Cardiac muscle cell (in vitro differentiated cells and primary cell): Measurements from ENCODE around the gene GNRH2. TPM values are rescaled to one million over a fixed set of nuclear protein-coding genes. Genes with fewer than 3 reads are reported as not detected.
"Not testable (repeated sequence)": the region's sequence is repeated elsewhere in the genome, so short reads cannot be mapped to it uniquely, and the experiment has no call there.

ENCODE experiments used
- DNase-seq, 2 donors: peaks; one replicate each; pipeline versions ENCODE4 v3.0.0 to v3.0.0-alpha.2; 2010 to 2017; ENCODE audit warnings: low read depth in 1 of 2, low spot score in 1 of 2
- H3K27ac ChIP-seq: fragments of 200-600 bp; sonication (generic); 2 replicates; pipeline ENCODE4 v1.5.1; 2016
- H3K27me3 ChIP-seq: fragments of 200-600 bp; sonication (generic); 2 replicates; pipeline ENCODE4 v1.6.0; 2016; ENCODE audit warnings: control low read depth
- H3K36me3 ChIP-seq: fragments of 200-600 bp; sonication (generic); 2 replicates; pipeline ENCODE4 v1.5.1; 2016; ENCODE audit warnings: control low read depth
- H3K4me1 ChIP-seq: fragments of 200-600 bp; sonication (generic); 2 replicates; pipeline ENCODE4 v1.8.1; 2017; ENCODE audit warnings: low read depth, mild to moderate bottlenecking, mixed run types
- H3K4me3 ChIP-seq: fragments of 200-600 bp; sonication (generic); 2 replicates; pipeline ENCODE4 v1.5.1; 2016; ENCODE audit warnings: mild to moderate bottlenecking
- H3K9me3 ChIP-seq: fragments of 200-600 bp; sonication (generic); 2 replicates; pipeline ENCODE4 v1.5.1; 2017; ENCODE audit warnings: low read depth, mild to moderate bottlenecking, control low read depth
- CTCF ChIP-seq: IDR thresholded peaks from 2 replicates; pipeline ENCODE4 v1.5.1; 2012; ENCODE audit warnings: low read depth, mild to moderate bottlenecking, low read length
- polyA plus RNA-seq: library from polyadenylated mRNA; unstranded; fragments of >200 nt; fragmentation: Nextera tagmentation; extraction: Ambion mirVana; gene quantifications from 2 replicates; pipeline ENCODE4 v1.2.1, GENCODE V29; 2016
- total RNA-seq: library from RNA; depleted of rRNA; stranded (reverse); fragments of >200 nt; gene quantifications from 2 replicates; pipeline ENCODE4 v1.2.3, GENCODE V29; 2016

The GNRH2 gene
- total and polyA plus RNA-seq, 2 experiments from 2014 or later, result 5.3 TPM; not detected in 1

GRCh38 chr20:3072530-3073250 is 29.3 kb downstream of the GNRH2 start:
- no peak for TF ChIP-seq CTCF
- H3K27ac ChIP-seq, result no peak overlapping the region
- H3K36me3 ChIP-seq, result no peaks in the 10 kb centered on the region
- H3K27me3 ChIP-seq, result peaks cover 54% of the 10 kb centered on the region
- no peak for DNase-seq
- no peaks in the 10 kb centered on the region for H3K9me3 ChIP-seq
- H3K4me1 ChIP-seq, result no peaks in the 10 kb centered on the region
- H3K4me3 ChIP-seq, result no peak overlapping the region

- H3K9me3 ChIP-seq, H3K27ac ChIP-seq, H3K36me3 ChIP-seq, DNase-seq, H3K4me3 ChIP-seq, H3K4me1 ChIP-seq: not testable (repeated sequence)
- H3K27me3 ChIP-seq, result peaks cover 60% of the 10 kb centered on the region
These were observed 29.8 kb downstream of the GNRH2 start for GRCh38 chr20:3073251-3073643.

- DNase-seq, result no peak
- Histone ChIP-seq H3K27ac (no peak overlapping the region), H3K27me3 (peaks cover 73% of the 10 kb centered on the region), H3K4me1 (no peaks in the 10 kb centered on the region), H3K9me3 (no peaks in the 10 kb centered on the region), H3K36me3 (no peaks in the 10 kb centered on the region), H3K4me3 (no peak overlapping the region)
- TF ChIP-seq CTCF, result no peak
These were observed 31.4 kb downstream of the GNRH2 start for GRCh38 chr20:3074812-3075211.

- H3K4me3 ChIP-seq, H3K36me3 ChIP-seq, H3K9me3 ChIP-seq, H3K27ac ChIP-seq, DNase-seq, H3K4me1 ChIP-seq: not testable (repeated sequence)
- peaks cover 78% of the 10 kb centered on the region for H3K27me3 ChIP-seq
These were observed 31.9 kb downstream of the GNRH2 start for GRCh38 chr20:3075315-3075714.

- no peaks in the 10 kb centered on the region for H3K4me1 ChIP-seq
- no peaks in the 10 kb centered on the region for H3K9me3 ChIP-seq
- peaks cover 79% of the 10 kb centered on the region for H3K27me3 ChIP-seq
- no peak overlapping the region for H3K27ac ChIP-seq
- no peaks in the 10 kb centered on the region for H3K36me3 ChIP-seq
- DNase-seq, result no peak
- H3K4me3 ChIP-seq, result no peak overlapping the region
- no peak for TF ChIP-seq CTCF
These were observed 34.3 kb downstream of the GNRH2 start for GRCh38 chr20:3077618-3078134.

- no peaks in the 10 kb centered on the region for H3K4me1 ChIP-seq
- peaks cover 76% of the 10 kb centered on the region for H3K27me3 ChIP-seq
- H3K27ac ChIP-seq, result no peak overlapping the region
- peak in 1 of 2 donors; percentile 75 for DNase-seq
- no peak for TF ChIP-seq CTCF
- H3K4me3 ChIP-seq, result no peak overlapping the region
- H3K36me3 ChIP-seq, result no peaks in the 10 kb centered on the region
- no peaks in the 10 kb centered on the region for H3K9me3 ChIP-seq
These were observed 37.5 kb downstream of the GNRH2 start for GRCh38 chr20:3080939-3081388.
